ENCODE results near the gene DYNC1LI1. TPM values are rescaled to one million over a fixed set of nuclear protein-coding genes. Genes with fewer than 3 reads are reported as not detected.

The DYNC1LI1 gene
- total RNA-seq, 1 experiment from 2014 or later, result 36.9 TPM

DNA sequence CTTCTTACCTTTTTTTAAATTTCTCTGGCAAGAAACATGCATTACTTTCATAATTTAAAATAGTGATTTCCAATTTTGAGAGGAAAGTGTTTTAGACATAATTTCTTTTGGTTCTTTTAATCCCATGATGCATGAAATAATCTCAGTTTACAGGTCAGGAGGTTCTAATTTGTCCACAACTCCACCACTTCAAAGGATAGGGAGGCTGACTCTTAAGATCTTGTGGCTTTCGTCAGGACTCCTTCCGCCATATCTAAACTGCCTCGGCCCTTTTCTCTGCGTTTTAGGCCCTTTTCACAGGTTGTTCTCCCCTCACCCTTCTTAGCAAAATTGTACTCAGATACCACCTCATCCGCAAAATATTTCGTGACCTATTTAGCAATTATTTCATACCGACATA lies 8.0 kb downstream of the DYNC1LI1 start:
- H3K4me1 ChIP-seq (ENCODE audit: low read length), result no peaks in the 10 kb centered on the region
- H3K36me3 ChIP-seq (ENCODE audit: insufficient read depth, low read length), result peaks cover 15% of the 10 kb centered on the region; the same call in 1 of the 2 replicates
- no peak overlapping the region for H2AFZ ChIP-seq (ENCODE audit: low read length)
- no peak overlapping the region for H3K9ac ChIP-seq (ENCODE audit: low read length)
- no peaks in the 10 kb centered on the region; the same call in 1 of the 2 replicates for H4K20me1 ChIP-seq (ENCODE audit: insufficient read depth, low read depth, low read length)
- no peaks in the 10 kb centered on the region for H3K9me3 ChIP-seq (ENCODE audit: low read length)
- no peak overlapping the region for H3K4me2 ChIP-seq (ENCODE audit: low read depth, low read length, poor library complexity, severe bottlenecking)
- no peaks in the 10 kb centered on the region for H3K27me3 ChIP-seq (ENCODE audit: low read length)
- H3K79me2 ChIP-seq (ENCODE audit: low read length), result peaks cover 94% of the 10 kb centered on the region
- H3K4me3 ChIP-seq (ENCODE audit: low read length), result no peak overlapping the region
- H3K9me2 ChIP-seq (replicated peaks; ENCODE audit: insufficient read depth, low read length), result no peaks in the 10 kb centered on the region
- H3K27ac ChIP-seq (ENCODE audit: low read length), result no peak overlapping the region
- no peak for DNase-seq

DNA sequence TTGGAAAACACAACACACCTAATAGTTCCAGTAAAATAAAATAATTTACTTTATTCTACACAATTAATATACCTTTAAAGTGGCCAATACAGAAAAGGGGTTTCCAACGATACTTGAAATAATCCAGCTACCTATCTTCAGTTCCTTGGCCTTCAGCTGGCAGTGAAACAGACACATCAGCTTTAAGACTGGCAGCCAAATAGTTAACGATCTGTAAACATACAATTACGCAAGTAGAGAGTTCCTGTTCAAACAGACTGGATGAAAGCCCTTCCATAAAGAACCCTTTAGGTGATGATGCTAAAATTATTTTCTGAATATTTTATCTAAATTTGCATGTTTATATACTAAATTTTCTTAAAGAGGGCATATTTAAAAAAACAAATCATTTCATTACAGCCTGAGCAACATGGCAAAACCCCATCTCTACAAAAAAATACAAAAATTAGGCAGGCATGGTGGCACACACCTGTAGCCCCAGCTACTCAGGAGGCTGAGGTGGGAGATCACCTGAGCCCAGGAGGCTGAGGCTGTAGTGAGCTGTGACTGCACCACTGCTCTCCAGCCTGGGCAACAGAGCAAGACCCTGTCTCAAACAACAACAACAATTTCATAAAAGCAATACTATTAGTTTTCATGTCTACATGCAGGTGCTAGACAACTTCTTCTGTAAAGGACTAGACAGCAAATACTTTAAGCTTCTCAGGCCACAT lies 12.9 kb downstream of the DYNC1LI1 start:
- Histone ChIP-seq H3K9me2 (replicated peaks; ENCODE audit: insufficient read depth, low read length) (no peaks in the 10 kb centered on the region), H3K4me3 (ENCODE audit: low read length) (no peak overlapping the region), H3K4me2 (ENCODE audit: low read depth, low read length, poor library complexity, severe bottlenecking) (no peak overlapping the region), H3K36me3 (ENCODE audit: insufficient read depth, low read length) (peaks cover 5% of the 10 kb centered on the region; the same call in 1 of the 2 replicates), H3K4me1 (ENCODE audit: low read length) (peaks cover 14% of the 10 kb centered on the region), H3K9me3 (ENCODE audit: low read length) (no peaks in the 10 kb centered on the region), H3K27me3 (ENCODE audit: low read length) (no peaks in the 10 kb centered on the region), H3K27ac (ENCODE audit: low read length) (no peak overlapping the region), H2AFZ (ENCODE audit: low read length) (no peak overlapping the region), H3K9ac (ENCODE audit: low read length) (no peak overlapping the region), H4K20me1 (ENCODE audit: insufficient read depth, low read depth, low read length) (peaks cover 10% of the 10 kb centered on the region), H3K79me2 (ENCODE audit: low read length) (peaks cover 97% of the 10 kb centered on the region)
- no peak for DNase-seq

DNA sequence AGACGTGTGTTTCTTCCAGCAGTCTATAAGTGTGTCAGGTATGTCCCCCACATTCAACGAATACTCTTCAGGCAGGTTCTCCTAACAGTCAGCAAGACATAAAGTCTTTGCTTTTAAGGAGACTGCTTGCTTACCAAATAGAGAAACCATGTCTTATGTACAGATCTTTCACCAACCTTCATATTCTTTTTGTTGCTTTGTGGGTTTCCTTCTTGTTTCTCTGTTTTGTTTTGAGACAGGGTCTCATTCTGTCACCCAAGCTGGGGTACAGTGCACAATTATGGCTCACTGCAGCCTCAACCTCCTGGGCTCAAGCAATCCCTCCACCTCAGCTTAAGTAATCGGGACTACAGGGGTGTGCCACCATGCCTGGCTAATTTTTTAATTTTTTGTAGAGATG lies 14.3 kb downstream of the DYNC1LI1 start:
- Histone ChIP-seq H3K9me3 (ENCODE audit: low read length) (no peaks in the 10 kb centered on the region), H2AFZ (ENCODE audit: low read length) (no peak overlapping the region), H3K9me2 (replicated peaks; ENCODE audit: insufficient read depth, low read length) (no peaks in the 10 kb centered on the region), H3K79me2 (ENCODE audit: low read length) (peaks cover 97% of the 10 kb centered on the region), H4K20me1 (ENCODE audit: insufficient read depth, low read depth, low read length) (peaks cover 23% of the 10 kb centered on the region), H3K27ac (ENCODE audit: low read length) (no peak overlapping the region), H3K4me2 (ENCODE audit: low read depth, low read length, poor library complexity, severe bottlenecking) (no peak overlapping the region), H3K4me3 (ENCODE audit: low read length) (no peak overlapping the region), H3K27me3 (ENCODE audit: low read length) (no peaks in the 10 kb centered on the region), H3K4me1 (ENCODE audit: low read length) (peaks cover 27% of the 10 kb centered on the region), H3K36me3 (ENCODE audit: insufficient read depth, low read length) (peaks cover 5% of the 10 kb centered on the region; the same call in 1 of the 2 replicates), H3K9ac (ENCODE audit: low read length) (no peak overlapping the region)
- DNase-seq, result no peak

DNA sequence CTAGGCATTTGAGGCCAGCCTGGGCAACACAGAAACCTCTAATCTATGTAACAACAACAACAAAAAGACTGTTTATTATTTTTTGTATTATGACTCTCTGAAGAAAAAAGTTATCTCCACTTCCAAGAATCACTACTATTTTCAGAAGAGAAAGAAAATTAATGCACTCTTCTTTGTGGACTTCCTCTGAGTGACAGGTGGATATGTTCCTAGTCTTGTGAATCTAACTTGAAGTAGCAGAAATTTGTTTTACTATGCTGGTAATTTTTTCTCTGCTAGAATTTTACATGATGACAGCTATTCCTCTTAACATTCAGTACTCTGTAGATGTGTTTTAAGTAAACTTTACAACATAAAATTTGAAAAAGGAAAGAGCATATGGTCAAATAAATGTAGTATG lies 16.7 kb downstream of the DYNC1LI1 start:
- Histone ChIP-seq H3K9me2 (replicated peaks; ENCODE audit: insufficient read depth, low read length) (no peaks in the 10 kb centered on the region), H3K4me2 (ENCODE audit: low read depth, low read length, poor library complexity, severe bottlenecking) (no peak overlapping the region), H3K36me3 (ENCODE audit: insufficient read depth, low read length) (0 out of 2 replicates have a peak, but pooled peaks cover 2% of the 10 kb centered on the region), H3K27ac (ENCODE audit: low read length) (no peak overlapping the region), H3K79me2 (ENCODE audit: low read length) (peaks cover 98% of the 10 kb centered on the region), H2AFZ (ENCODE audit: low read length) (no peak overlapping the region), H3K4me3 (ENCODE audit: low read length) (no peak overlapping the region), H3K9ac (ENCODE audit: low read length) (no peak overlapping the region), H3K9me3 (ENCODE audit: low read length) (no peaks in the 10 kb centered on the region), H4K20me1 (ENCODE audit: insufficient read depth, low read depth, low read length) (peaks cover 43% of the 10 kb centered on the region), H3K4me1 (ENCODE audit: low read length) (peaks cover 36% of the 10 kb centered on the region), H3K27me3 (ENCODE audit: low read length) (no peaks in the 10 kb centered on the region)
- no peak for DNase-seq

DNA sequence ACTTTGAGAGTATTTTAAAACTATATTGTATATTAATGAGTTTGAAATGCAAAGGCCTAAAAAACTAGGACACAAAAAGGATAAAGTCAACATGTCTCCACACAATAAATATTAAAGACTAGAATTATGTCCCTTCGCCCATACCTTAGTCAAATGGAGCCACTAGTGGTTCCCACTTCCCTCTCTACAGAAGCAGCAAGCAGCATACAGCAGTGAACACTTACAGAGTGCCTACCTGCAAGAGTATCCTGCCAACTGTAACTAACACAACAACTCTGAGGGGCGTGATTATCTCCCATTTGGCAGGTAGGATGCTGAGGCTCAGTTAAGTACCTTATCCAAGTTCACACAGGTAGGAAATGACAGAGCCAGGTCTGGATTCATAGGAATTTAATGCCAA lies 17.2 kb downstream of the DYNC1LI1 start:
- no peaks in the 10 kb centered on the region for H3K27me3 ChIP-seq (ENCODE audit: low read length)
- no peak overlapping the region for H3K9ac ChIP-seq (ENCODE audit: low read length)
- no peak overlapping the region for H3K4me3 ChIP-seq (ENCODE audit: low read length)
- peaks cover 98% of the 10 kb centered on the region for H3K79me2 ChIP-seq (ENCODE audit: low read length)
- H3K36me3 ChIP-seq (ENCODE audit: insufficient read depth, low read length), result 0 out of 2 replicates have a peak, but pooled peaks cover 2% of the 10 kb centered on the region
- H3K4me1 ChIP-seq (ENCODE audit: low read length), result peaks cover 36% of the 10 kb centered on the region
- no peak for DNase-seq
- H3K27ac ChIP-seq (ENCODE audit: low read length), result no peak overlapping the region
- no peaks in the 10 kb centered on the region for H3K9me3 ChIP-seq (ENCODE audit: low read length)
- H3K9me2 ChIP-seq (replicated peaks; ENCODE audit: insufficient read depth, low read length), result no peaks in the 10 kb centered on the region
- H3K4me2 ChIP-seq (ENCODE audit: low read depth, low read length, poor library complexity, severe bottlenecking), result no peak overlapping the region
- no peak overlapping the region for H2AFZ ChIP-seq (ENCODE audit: low read length)
- peaks cover 43% of the 10 kb centered on the region for H4K20me1 ChIP-seq (ENCODE audit: insufficient read depth, low read depth, low read length)

DNA sequence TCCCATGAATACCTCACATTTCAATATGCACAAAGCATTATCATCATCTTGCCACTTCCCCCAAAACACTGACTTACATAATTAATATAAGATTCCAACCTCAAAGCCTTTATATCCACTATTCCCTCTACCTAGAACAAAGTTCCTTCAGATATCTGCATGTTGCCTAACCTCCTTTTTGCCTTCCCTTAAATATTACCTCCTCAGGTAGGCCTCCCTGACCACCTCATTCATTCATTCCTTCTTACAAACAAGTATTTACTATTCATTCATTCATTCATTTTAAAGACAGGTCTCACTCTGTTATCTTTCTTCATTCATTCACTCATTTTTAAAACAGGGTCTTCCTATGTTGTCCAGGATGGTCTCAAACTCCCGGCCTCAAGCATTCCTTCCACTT lies 18.6 kb downstream of the DYNC1LI1 start:
- no peak for DNase-seq
- Histone ChIP-seq H3K9me3 (ENCODE audit: low read length) (no peaks in the 10 kb centered on the region), H3K27ac (ENCODE audit: low read length) (no peak overlapping the region)

DNA sequence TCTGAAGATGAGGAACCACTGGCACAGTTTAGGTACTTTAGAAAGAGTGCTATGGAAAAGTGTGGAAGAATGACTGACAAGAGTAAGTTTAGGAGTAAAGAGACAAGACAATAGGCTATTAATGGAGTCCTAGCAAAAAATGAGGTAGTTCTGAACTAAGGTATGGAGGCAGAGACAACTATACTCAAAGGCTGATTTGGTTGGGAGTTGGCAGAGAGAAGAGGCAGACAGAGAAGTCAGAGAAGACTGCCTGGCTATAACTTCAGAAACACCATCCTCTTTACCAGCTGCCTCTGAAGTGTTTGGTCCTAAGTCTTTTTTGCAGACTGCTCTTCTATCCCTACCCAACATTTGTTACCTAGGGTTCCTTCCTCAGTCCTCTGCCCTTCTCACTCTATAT lies 19.2 kb downstream of the DYNC1LI1 start:
- Histone ChIP-seq H4K20me1 (ENCODE audit: insufficient read depth, low read depth, low read length) (peaks cover 43% of the 10 kb centered on the region), H3K79me2 (ENCODE audit: low read length) (peaks cover 100% of the 10 kb centered on the region), H3K9ac (ENCODE audit: low read length) (no peak overlapping the region), H3K27me3 (ENCODE audit: low read length) (no peaks in the 10 kb centered on the region), H3K9me3 (ENCODE audit: low read length) (no peaks in the 10 kb centered on the region), H3K9me2 (replicated peaks; ENCODE audit: insufficient read depth, low read length) (no peaks in the 10 kb centered on the region), H3K4me2 (ENCODE audit: low read depth, low read length, poor library complexity, severe bottlenecking) (peak overlapping the region; percentile 51), H3K36me3 (ENCODE audit: insufficient read depth, low read length) (0 out of 2 replicates have a peak, but pooled peaks cover 2% of the 10 kb centered on the region), H3K4me3 (ENCODE audit: low read length) (peak overlapping the region; percentile 13; the same call in 1 of the 2 replicates), H2AFZ (ENCODE audit: low read length) (no peak overlapping the region), H3K4me1 (ENCODE audit: low read length) (peaks cover 36% of the 10 kb centered on the region), H3K27ac (ENCODE audit: low read length) (peak overlapping the region; percentile 16)
- DNase-seq, result peak; percentile 52

More for the DNA sequence above, 18.6 kb downstream of the DYNC1LI1 start:
- H3K36me3 ChIP-seq (ENCODE audit: insufficient read depth, low read length), result 0 out of 2 replicates have a peak, but pooled peaks cover 2% of the 10 kb centered on the region
- no peak overlapping the region for H3K4me2 ChIP-seq (ENCODE audit: low read depth, low read length, poor library complexity, severe bottlenecking)
- H4K20me1 ChIP-seq (ENCODE audit: insufficient read depth, low read depth, low read length), result peaks cover 43% of the 10 kb centered on the region
- peaks cover 36% of the 10 kb centered on the region for H3K4me1 ChIP-seq (ENCODE audit: low read length)
- peaks cover 100% of the 10 kb centered on the region for H3K79me2 ChIP-seq (ENCODE audit: low read length)
- H3K4me3 ChIP-seq (ENCODE audit: low read length), result no peak overlapping the region
- no peak overlapping the region for H2AFZ ChIP-seq (ENCODE audit: low read length)
- H3K27me3 ChIP-seq (ENCODE audit: low read length), result no peaks in the 10 kb centered on the region
- no peaks in the 10 kb centered on the region for H3K9me2 ChIP-seq (replicated peaks; ENCODE audit: insufficient read depth, low read length)
- H3K9ac ChIP-seq (ENCODE audit: low read length), result no peak overlapping the region

DNA sequence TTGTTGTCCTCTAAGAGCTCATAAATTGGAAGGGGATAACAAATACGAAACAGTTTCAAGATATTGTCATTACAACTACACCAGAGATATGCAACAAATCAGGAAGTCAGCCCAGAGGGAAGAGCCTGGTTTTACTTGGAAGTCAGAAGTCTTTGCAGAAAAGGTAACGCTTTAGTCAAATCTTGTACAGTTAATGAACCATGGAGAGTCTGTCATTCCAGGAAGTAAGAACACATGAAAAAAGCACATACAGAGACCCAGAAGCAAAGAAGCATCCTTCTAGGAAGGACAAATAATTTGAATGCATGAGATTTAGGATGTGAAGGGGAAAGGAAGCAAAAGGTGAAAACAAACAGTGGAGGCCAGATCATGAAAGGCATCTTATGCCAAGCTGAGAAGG lies 19.6 kb downstream of the DYNC1LI1 start:
- Histone ChIP-seq H3K9ac (ENCODE audit: low read length) (no peak overlapping the region), H3K4me3 (ENCODE audit: low read length) (peak overlapping the region; percentile 13; the same call in 1 of the 2 replicates), H3K9me3 (ENCODE audit: low read length) (no peaks in the 10 kb centered on the region), H3K4me2 (ENCODE audit: low read depth, low read length, poor library complexity, severe bottlenecking) (peak overlapping the region; percentile 51), H2AFZ (ENCODE audit: low read length) (no peak overlapping the region), H3K36me3 (ENCODE audit: insufficient read depth, low read length) (0 out of 2 replicates have a peak, but pooled peaks cover 2% of the 10 kb centered on the region), H3K27ac (ENCODE audit: low read length) (peak overlapping the region; percentile 16), H3K79me2 (ENCODE audit: low read length) (peaks cover 100% of the 10 kb centered on the region), H3K9me2 (replicated peaks; ENCODE audit: insufficient read depth, low read length) (no peaks in the 10 kb centered on the region), H3K4me1 (ENCODE audit: low read length) (peaks cover 32% of the 10 kb centered on the region), H3K27me3 (ENCODE audit: low read length) (no peaks in the 10 kb centered on the region), H4K20me1 (ENCODE audit: insufficient read depth, low read depth, low read length) (peaks cover 43% of the 10 kb centered on the region)
- peak; percentile 70 for DNase-seq
